ENCODE measurements around the gene DOCK8.

Gene DOCK8

GRCh38 chr9:414595-414994 is 199.9 kb downstream of the DOCK8 start:
- no peak for DNase-seq (ENCODE audit: low spot score)

GRCh38 chr9:419571-420171 is 205.0 kb downstream of the DOCK8 start:
- no peak for DNase-seq (ENCODE audit: low spot score)

GRCh38 chr9:421896-422295 is 207.2 kb downstream of the DOCK8 start:
- no peak for DNase-seq (ENCODE audit: low spot score)

GRCh38 chr9:426264-426663 is 211.6 kb downstream of the DOCK8 start:
- no peak for DNase-seq (ENCODE audit: low spot score)

- no peak for DNase-seq (ENCODE audit: low spot score)
These were observed 212.3 kb downstream of the DOCK8 start for GRCh38 chr9:426976-427375.

GRCh38 chr9:431701-432100 is 217.0 kb downstream of the DOCK8 start:
- no peak for DNase-seq (ENCODE audit: low spot score)

- no peak for DNase-seq (ENCODE audit: low spot score)
These were observed 221.8 kb downstream of the DOCK8 start for GRCh38 chr9:436482-436881.

- no peak for DNase-seq (ENCODE audit: low spot score)
These were observed 222.4 kb downstream of the DOCK8 start for GRCh38 chr9:437066-437465.

GRCh38 chr9:437574-438001 is 222.9 kb downstream of the DOCK8 start:
- no peak for DNase-seq (ENCODE audit: low spot score)

GRCh38 chr9:438066-438465 is 223.4 kb downstream of the DOCK8 start:
- no peak for DNase-seq (ENCODE audit: low spot score)

GRCh38 chr9:438961-439768 is 224.5 kb downstream of the DOCK8 start:
- DNase-seq (ENCODE audit: low spot score), result no peak

GRCh38 chr9:441126-441525 is 226.5 kb downstream of the DOCK8 start:
- no peak for DNase-seq (ENCODE audit: low spot score)

GRCh38 chr9:444528-444927 is 229.9 kb downstream of the DOCK8 start:
- DNase-seq (ENCODE audit: low spot score), result no peak

- DNase-seq (ENCODE audit: low spot score), result no peak
These were observed 230.4 kb downstream of the DOCK8 start for GRCh38 chr9:445033-445432.

GRCh38 chr9:446074-446699 is 231.5 kb downstream of the DOCK8 start:
- DNase-seq (ENCODE audit: low spot score), result no peak

GRCh38 chr9:447230-448025 is 232.8 kb downstream of the DOCK8 start:
- no peak for DNase-seq (ENCODE audit: low spot score)

GRCh38 chr9:450057-450456 is 235.4 kb downstream of the DOCK8 start:
- DNase-seq (ENCODE audit: low spot score), result no peak

- no peak for DNase-seq (ENCODE audit: low spot score)
These were observed 235.9 kb downstream of the DOCK8 start for GRCh38 chr9:450561-450960.

- DNase-seq (ENCODE audit: low spot score), result no peak
These were observed 239.2 kb downstream of the DOCK8 start for GRCh38 chr9:453832-454231.

- DNase-seq (ENCODE audit: low spot score), result no peak
These were observed 241.7 kb downstream of the DOCK8 start for GRCh38 chr9:456365-456764.

- no peak for DNase-seq (ENCODE audit: low spot score)
These were observed 243.9 kb downstream of the DOCK8 start for GRCh38 chr9:458590-458989.

Measured in putamen (tissue), 1 donor.